NCI-H2081 treated with DMSO at 0.1 percent for 48 hours (cell line): ENCODE measurements around the gene HYPK.
"Not testable (repeated sequence)": the region's sequence is repeated elsewhere in the genome, so short reads cannot be mapped to it uniquely, and the experiment has no call there.

Source experiments
- DNase-seq: peaks from one replicate; lab custom pipeline; 2025; lab: John Stamatoyannopoulos, UW

The HYPK gene

GRCh38 chr15:43795997-43796396, 4.4 kb upstream of the HYPK start:
- DNase-seq = no peak

DNA sequence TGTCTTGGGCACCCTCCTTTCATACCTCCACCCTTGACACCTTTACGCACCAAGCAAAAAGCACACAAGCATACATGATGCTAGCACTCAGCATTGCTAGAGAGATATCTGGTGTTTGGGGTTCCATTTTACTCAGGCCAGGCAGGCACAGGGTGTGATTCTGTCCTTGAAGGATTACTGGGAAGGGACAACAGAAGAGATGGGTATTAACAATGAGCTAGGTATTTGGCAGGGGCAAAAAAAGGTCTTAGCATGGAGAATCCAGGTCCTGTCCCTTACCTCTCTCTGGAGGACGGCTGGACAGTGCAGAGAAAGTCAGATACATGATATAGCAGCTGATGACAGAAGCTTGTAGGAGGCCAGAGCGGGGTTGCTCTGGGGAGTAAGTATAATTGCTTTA, 3.8 kb upstream of the HYPK start:
- no peak for DNase-seq

DNA sequence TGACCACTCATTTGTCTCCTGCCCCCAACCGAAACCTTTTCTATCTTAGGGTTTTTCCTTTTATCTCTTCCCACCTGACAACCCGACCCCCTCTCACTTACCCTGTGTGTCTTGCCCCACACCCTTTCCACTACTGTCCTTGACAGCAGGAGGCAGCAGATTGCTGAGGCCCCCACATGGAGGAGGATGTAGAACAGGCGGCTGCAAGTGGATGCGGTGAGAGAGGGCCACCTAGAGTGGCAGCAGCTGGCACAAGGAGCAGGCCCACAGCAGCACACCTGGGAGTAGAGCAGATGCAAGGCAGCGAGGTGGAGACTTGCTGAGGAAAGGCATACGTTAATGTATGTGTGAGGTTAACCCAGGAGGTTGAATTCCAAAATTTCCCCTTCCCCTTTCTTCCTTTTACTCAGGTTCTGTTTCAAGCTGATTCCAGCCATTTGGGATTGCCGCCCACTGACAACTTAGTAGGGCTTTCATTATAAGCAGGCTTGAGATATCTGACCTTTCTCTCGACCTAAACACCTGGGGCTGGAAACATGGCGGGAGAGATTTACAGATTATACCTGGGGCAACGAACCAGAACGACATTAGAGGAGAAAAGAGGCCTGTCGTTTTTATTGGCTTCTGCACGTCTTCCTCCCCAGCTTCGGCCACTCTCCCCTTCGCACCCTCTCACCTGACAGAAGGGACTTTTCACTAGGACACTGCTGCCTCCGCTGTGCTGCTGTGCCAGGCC, 1.0 kb upstream of the HYPK start:
- peak; percentile 48 for DNase-seq

DNA sequence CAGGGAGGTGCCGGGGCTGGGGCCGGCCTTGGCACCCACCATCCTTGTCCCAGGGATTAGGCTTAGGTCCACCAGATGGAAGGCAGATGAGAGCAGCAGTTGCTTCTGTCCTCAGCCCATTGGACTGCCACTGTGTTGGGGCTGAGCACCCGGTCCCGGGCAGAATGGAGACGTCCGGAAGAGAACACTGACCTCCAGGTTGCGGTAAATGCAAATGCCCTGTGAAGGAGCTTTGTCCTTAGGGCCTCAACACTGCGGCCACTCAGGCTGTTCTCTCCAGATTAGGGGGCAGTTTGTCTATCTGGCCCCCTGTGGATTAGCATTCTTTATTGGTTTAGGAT, 484 bp upstream of the HYPK start, which contains the start of gene SERINC4:
Gene SERINC4, minus strand, starts transcription at position 276 of the 341 bp plus-strand sequence. Its CDS starts 234 bp downstream, at position 42.
- DNase-seq = no peak

GRCh38 chr15:43802676-43803075, 2.3 kb downstream of the HYPK start:
- DNase-seq = not testable (repeated sequence)

GRCh38 chr15:43808435-43808950, 8.1 kb downstream of the HYPK start:
- no peak for DNase-seq

GRCh38 chr15:43808960-43809678, 8.7 kb downstream of the HYPK start:
- no peak for DNase-seq

DNA sequence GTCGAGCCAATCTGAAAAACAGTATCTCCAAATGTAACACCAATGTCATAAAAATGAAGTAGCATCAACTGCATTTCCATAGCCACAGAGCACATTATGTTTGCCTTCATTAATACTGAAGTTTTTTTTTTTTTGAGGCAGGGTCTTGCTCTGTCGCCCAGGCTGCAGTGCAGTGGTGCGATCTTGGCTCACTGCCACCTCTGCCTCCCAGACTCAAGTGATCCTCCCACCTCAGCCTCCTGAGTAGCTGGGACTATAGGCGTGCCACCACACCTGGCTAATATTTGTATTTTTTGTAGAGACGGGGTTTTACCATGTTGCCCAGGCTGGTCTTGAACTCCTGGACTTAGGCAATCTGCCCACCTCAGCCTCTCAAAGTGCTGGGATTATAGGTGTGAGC, 14.7 kb downstream of the HYPK start:
- not testable (repeated sequence) for DNase-seq

DNA sequence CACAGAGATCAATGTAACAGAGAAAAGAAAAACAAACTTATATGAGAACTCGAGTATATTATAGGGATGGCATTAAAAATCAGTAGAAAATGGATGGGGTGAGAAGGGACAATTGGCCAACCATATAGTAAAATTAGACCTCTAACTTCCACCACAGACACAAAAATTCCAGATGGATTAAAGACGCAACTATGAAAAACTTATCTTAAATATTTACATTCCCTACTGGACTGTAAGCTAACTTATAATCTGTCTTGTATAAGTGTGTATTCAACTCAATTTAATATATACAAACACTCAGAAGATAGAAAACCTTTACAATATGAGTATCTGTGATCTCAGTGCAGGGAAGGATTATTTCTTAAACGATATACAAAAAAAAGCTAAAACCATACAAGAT, 21.1 kb downstream of the HYPK start:
- DNase-seq = no peak

GRCh38 chr15:43824302-43825246, 24.2 kb downstream of the HYPK start, which contains the start of gene MFAP1:
Gene MFAP1, minus strand, starts transcription at chr15:43824690. Its CDS starts 121 bp downstream, at chr15:43824569.
- DNase-seq = peak; percentile 87

DNA sequence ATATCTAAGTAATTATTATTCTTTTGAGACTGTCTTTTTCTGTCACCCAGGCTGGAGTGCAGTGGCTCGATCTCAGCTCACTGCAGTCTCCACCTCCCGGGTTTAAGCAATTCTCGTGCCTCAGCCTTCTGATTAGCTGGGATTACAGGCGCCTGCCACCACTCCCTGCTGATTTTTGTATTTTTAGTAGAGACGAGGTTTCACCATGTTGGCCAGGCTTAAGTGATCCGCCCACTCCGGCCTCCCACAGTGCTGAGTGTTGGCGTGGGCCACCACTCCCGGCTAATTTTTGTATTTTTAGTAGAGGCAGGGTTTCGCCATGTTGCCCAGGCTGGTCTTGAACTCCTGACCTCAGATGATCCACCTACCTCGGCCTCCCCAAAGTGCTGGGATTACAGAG, 24.9 kb downstream of the HYPK start:
- DNase-seq = not testable (repeated sequence)

- no peak for DNase-seq
These were observed 25.7 kb downstream of the HYPK start for GRCh38 chr15:43826029-43826507.

DNA sequence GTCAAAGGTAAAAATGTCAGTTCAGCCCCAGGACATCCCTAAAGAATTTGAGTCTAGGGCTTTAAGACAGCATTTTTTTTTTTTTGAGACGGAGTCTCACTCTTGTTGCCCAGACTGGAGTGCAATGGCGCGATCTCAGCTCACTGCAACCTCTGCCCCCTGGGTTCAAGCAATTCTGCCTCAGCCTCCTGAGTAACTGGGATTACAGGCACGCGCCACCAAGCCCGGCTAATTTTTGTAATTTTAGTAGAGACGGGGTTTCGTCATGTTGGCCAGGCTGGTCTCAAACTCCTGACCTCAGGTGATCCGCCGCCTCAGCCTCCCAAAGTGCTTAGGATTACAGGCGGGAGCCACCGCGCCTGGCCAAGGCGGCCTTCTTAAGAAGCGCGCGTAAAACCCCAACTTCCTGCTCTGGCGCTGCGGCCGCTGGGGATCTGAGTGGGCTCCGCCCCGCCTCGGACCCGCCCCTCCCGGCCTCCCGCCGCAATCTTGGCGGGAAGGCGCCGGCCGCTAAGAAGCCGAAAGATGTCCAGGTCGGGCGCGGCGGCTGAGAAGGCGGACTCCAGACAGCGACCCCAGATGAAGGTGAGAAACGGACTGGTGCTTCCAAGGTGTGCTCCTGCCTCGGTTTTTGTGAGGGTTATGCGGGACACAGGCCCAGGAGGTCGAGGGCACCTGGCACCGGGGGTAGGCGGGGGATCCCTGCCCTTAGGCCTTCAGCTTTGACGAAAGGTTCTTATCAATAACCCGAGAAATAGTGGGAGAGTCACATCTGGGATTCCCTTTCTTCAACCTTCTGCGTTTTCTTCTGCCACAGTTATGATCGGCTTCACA, 26.3 kb downstream of the HYPK start, which contains the start of gene WDR76:
Gene WDR76, plus strand, starts transcription at position 495 of the 834 bp plus-strand sequence. Its CDS starts 31 bp downstream, at position 526.
- no peak for DNase-seq

DNA sequence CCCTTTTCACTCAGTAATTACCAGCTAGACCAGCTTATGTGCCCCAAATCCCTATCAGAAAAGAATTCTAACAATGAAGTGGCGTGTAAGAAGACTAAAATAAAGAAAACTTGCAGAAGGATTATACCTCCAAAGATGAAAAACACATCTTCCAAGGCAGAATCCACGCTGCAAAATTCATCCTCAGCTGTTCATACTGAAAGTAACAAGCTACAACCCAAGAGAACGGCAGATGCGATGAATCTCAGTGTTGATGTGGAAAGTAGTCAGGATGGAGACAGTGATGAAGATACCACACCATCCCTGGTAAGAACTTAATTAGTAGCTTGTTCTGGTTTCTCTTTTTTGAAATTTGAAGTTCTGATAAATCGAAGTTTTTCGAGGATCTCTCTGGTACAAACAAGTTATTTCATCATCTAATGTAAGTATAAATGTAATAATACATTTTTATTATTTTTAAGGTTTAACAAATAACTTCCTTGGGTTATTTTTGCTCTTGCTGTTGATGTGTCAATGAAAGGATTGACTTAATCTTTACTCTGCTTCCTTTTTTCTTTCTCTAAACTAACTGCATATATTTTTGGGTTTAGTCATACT, 27.8 kb downstream of the HYPK start:
- no peak for DNase-seq

DNA sequence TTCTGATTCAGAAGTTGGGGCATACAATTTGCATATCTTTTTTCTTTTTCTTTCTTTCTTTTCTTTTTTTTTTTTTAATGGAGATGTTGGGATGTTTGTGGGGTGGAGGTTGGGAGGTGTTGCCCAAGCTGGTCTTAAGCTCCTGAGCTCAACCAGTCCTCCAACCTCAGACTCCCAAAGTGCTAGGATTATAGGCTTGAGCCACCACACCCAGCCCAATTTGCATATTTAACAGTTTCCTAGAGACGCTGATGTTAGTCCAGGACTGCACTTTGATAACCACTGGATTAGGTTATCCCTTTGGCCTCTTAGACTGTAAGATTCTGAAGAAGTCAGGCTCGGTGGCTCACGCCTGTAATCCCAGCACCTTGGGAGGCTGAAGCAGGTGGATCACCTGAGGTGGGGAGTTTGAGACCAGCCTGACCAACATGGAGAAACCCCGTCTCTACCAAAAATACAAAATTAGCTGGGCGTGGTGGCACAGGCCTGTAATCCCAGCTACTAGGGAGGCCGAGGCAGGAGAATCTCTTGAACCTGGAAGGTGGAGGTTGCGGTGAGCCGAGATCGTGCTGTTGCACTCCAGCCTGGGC, 29.6 kb downstream of the HYPK start:
- DNase-seq = not testable (repeated sequence)

DNA sequence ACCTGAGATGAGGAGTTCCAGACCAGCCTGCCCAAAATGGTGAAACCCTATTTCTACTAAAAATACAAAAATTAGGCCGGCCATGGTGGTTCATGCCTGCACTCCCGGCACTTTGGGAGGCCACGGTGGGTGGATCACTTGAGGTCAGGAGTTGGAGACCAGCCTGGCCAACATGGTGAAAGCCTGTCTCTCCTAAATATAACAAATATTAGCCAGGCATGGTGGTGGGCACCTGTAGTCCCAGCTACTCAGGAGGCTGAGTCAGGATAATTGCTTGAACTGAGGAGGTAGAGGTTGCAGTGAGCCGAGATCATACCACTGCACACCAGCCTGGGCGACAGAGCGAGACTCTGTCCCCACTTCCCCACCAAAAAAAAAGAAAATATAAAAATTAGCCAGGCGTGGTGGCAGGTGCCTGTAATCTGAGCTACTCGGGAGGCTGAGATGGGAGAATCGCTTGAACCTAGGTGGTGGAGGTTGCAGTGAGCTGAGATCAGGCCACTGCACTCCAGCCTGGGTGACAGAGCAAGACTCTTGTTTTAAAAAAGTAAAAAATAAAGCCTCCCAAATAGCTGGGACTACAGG, 30.4 kb downstream of the HYPK start:
- DNase-seq = not testable (repeated sequence)

DNA sequence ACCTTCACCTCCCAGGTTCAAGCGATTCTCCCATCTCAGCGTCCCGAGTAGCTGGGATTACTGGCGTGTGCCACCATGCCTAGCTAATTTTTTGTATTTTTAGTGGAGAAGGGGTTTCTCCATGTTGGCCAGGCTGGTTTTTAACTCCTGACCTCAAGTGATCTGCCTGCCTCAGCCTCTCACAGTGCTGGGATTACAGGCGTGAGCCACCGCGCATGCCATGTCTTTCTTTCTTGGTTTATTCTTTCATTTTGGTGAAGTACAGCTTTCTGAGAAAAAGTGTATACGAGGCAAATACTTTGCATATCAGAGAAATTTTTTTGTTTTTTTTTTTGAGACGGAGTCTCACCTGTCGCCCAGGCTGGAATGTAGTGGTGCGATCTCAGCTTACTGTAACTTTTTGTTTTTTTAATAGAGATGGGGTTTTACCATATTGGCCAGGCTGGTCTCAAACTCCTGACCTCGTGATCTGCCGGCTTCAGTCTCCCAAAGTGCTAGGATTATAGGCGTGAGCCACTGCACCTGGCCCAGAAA, 31.2 kb downstream of the HYPK start:
- DNase-seq = not testable (repeated sequence)

DNA sequence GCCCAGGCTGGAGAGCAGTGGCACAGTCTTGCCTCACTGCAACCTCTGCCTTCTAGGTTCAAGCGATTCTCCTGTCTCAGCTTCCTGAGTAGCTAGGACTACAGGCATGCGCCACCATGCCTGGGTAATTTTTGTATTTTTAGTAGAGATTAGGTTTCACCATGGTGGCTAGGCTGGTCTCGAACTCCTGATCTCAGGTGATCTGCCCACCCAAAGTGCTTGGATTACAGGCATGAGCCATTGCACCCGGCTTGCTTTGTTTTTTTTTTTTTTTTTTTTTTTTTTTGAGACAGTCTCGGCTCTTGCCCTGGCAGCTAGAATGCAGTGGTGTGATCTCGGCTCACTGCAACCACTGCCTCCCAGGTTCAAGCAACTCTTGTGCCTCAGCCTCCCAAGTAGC, 32.1 kb downstream of the HYPK start:
- not testable (repeated sequence) for DNase-seq

GRCh38 chr15:43845421-43845820, 45.0 kb downstream of the HYPK start:
- DNase-seq = no peak
